Panc1 (cell line): ENCODE results near the gene MRPS34.

Experiments
- POLR2AphosphoS5 ChIP-seq: IDR thresholded peaks from 2 replicates; pipeline ENCODE4 v1.6.1; 2012; ENCODE audit warnings: mild to moderate bottlenecking, low read depth, low read length, moderate library complexity
- SIN3A ChIP-seq: IDR thresholded peaks from 2 replicates; pipeline ENCODE4 v1.6.1; 2012; ENCODE audit warnings: low read depth, mild to moderate bottlenecking, low read length, moderate library complexity, borderline replicate concordance; ENCODE audit not compliant: insufficient read depth
- TCF7L2 ChIP-seq: IDR thresholded peaks from 2 replicates; pipeline ENCODE4 v1.6.1; 2011; ENCODE audit warnings: mild to moderate bottlenecking, low read depth, low read length, inconsistent platforms
- TF ChIP-seq, protein P1 (sequence below): fragments of 450-650 bp; IDR thresholded peaks from 2 replicates; pipeline ENCODE4 v1.5.1; 2017; ENCODE audit warnings: mild to moderate bottlenecking
- TF ChIP-seq, protein P2 (sequence below), 2 experiments: IDR thresholded peaks; 2 replicates each; pipeline ENCODE4 v1.6.1; 2011 to 2012; ENCODE audit warnings: low read depth in 2 of 2, control low read depth in 1 of 2, low read length in 1 of 2, mild to moderate bottlenecking in 1 of 2, moderate library complexity in 1 of 2; ENCODE audit not compliant: insufficient read depth in 1 of 2

DNA sequence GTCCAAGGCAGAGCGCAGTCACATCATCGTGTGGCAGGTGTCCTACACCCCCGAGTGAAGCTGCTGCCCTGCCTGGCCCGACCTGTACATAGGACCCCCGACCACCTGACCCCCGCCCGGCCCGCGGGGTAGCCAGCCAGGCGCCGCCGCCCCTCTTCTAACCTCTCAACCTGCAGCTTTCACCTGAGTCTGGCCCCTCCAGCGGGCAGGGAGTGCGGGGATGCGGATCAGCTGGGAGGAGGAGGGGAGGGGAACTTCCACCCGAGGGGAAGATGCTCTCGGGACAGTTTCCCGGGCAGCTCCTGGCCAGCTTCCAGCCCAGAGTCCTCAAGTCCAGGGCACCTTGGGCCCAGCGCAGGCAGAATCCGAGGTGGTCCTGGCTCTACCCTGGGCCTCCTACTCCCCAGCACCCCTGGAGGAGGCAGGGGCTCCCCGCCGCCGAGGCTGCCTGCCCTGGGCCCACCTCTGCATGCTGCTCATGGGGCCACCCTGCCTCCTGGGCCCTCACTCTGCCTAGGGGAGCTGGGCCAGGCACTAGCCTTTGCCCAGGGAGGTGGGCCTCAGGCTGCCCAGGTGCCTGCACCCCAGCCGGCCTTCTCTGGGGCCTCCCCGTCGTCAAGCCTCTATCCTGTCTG is 4.0 kb downstream of the MRPS34 start:
- TF ChIP-seq, protein P1, sequence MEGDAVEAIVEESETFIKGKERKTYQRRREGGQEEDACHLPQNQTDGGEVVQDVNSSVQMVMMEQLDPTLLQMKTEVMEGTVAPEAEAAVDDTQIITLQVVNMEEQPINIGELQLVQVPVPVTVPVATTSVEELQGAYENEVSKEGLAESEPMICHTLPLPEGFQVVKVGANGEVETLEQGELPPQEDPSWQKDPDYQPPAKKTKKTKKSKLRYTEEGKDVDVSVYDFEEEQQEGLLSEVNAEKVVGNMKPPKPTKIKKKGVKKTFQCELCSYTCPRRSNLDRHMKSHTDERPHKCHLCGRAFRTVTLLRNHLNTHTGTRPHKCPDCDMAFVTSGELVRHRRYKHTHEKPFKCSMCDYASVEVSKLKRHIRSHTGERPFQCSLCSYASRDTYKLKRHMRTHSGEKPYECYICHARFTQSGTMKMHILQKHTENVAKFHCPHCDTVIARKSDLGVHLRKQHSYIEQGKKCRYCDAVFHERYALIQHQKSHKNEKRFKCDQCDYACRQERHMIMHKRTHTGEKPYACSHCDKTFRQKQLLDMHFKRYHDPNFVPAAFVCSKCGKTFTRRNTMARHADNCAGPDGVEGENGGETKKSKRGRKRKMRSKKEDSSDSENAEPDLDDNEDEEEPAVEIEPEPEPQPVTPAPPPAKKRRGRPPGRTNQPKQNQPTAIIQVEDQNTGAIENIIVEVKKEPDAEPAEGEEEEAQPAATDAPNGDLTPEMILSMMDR, result no peak
- TF ChIP-seq, protein P2, sequence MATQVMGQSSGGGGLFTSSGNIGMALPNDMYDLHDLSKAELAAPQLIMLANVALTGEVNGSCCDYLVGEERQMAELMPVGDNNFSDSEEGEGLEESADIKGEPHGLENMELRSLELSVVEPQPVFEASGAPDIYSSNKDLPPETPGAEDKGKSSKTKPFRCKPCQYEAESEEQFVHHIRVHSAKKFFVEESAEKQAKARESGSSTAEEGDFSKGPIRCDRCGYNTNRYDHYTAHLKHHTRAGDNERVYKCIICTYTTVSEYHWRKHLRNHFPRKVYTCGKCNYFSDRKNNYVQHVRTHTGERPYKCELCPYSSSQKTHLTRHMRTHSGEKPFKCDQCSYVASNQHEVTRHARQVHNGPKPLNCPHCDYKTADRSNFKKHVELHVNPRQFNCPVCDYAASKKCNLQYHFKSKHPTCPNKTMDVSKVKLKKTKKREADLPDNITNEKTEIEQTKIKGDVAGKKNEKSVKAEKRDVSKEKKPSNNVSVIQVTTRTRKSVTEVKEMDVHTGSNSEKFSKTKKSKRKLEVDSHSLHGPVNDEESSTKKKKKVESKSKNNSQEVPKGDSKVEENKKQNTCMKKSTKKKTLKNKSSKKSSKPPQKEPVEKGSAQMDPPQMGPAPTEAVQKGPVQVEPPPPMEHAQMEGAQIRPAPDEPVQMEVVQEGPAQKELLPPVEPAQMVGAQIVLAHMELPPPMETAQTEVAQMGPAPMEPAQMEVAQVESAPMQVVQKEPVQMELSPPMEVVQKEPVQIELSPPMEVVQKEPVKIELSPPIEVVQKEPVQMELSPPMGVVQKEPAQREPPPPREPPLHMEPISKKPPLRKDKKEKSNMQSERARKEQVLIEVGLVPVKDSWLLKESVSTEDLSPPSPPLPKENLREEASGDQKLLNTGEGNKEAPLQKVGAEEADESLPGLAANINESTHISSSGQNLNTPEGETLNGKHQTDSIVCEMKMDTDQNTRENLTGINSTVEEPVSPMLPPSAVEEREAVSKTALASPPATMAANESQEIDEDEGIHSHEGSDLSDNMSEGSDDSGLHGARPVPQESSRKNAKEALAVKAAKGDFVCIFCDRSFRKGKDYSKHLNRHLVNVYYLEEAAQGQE (IDR thresholded peaks at IDR 0.05; ENCODE audit: insufficient read depth in 1 of 2, low read depth in 2 of 2, low read length in 1 of 2), result no peak
- TF ChIP-seq SIN3A (no peak), POLR2AphosphoS5 (no peak; the same call in 1 of the 2 replicates), TCF7L2 (no peak)
